Retina (tissue), 1 donor: Measurements from ENCODE around the gene MPO.

Source experiments
- DNase-seq: peaks from one replicate; pipeline ENCODE4 v3.0.0-alpha.2; 2016

Gene MPO

GRCh38 chr17:58306131-58306951 lies 25.6 kb upstream of the MPO start:
- no peak for DNase-seq

- DNase-seq, result no peak
Measured at GRCh38 chr17:58305626-58306025, 24.9 kb upstream of the MPO start.

DNA sequence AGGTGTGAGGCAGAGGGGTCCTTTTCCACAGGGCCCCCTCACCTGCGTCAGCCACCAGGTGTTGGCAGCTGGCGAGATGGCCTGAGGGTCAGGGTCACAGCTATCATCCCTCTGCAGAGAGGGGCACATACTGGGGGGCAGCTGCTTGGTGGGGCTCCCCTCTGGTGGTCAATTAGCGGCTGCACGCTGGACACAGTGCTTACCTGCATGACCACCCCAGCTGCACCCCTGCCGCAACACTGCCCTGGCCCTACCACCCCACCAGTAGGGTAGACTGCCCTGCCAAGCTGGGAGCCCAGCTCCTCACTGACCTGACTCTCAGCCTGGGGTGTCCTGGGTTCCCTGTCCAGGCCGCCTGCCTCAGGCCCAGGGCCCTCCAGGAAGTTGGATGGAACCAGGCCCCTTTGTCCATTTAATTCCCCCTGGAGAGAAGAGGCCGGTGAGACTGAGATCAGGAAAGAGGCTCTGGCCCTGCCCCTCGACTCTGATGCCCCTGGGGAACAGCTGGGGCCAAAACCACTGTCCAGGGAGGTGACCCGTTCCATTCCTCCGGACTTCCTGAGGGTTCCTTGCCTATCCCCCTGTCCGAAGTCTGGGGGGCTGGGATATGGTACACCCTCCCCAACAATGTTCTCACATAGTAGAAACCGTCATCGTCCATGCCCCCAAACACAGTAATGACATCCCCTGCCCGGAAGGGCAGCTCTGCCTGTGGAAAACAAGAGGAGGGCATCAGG lies 24.2 kb upstream of the MPO start:
- DNase-seq, result no peak

DNA sequence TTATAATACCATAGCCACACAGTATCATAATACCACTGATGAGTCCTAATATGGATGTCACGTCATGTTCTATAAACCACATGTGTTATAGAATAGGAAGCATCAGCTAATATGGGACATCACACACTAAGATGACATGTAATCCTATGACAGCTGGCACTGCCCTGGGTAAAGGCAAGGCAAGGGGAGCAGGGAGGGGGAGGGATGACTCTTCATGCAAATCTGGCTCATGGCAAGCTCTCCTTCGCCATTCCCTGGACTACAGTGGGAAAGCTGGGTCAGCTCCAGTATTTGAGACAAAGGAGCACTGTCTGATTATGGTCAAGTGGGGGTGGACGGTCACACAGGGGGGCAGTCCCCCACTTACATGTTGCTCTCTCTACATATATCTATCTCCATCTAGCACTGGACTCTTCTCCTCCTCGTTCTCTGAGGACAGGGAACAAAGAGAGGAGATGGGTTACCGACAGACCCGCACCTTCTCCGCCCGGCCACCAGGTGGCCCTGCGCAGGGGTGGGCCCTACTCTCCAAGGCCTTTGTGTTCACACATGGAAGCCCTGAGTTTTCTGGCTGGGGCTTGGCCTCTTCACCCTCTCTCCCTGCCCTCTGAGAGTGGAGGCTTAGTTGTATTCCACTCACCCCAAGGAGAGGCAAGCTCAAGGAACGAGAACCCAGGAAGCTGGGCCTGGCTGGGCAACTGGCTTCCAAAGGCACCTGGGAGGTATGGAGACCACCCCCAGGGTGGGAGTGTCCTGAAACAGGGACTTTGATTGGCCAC lies 23.4 kb upstream of the MPO start:
- peak; percentile 77 for DNase-seq

DNA sequence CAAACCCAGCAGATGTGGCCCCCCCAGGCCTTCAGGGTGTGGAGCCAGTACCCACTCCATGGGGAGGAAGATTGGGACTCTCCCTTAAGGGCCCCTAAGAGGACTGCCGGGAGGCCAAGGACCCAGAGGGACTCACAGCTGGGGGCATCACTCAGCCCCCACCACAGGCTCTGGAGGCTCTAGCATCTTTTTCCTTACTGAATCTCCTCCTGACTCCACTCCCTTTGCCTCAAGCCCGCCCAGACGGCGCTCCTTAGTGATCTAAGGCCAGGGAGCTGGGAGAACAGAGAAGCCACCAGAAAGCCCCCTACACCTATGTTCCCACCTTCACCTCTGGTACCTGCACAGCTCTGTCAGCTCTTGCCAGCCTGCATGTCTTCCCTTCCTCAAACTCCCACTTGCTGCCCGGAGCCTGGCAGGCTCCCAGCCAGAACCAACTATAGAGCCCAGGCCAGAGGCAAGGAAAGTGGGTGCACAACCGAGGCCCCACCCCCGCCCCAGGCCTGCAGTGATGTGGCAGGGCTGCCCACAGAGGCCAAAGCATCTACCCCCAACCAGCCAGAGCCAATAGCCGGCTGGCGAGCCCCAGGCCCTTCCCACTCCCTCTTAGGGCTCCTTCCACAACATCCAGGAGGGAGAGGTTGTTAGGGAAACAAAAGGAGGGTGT lies 22.3 kb upstream of the MPO start:
- DNase-seq, result no peak

DNA sequence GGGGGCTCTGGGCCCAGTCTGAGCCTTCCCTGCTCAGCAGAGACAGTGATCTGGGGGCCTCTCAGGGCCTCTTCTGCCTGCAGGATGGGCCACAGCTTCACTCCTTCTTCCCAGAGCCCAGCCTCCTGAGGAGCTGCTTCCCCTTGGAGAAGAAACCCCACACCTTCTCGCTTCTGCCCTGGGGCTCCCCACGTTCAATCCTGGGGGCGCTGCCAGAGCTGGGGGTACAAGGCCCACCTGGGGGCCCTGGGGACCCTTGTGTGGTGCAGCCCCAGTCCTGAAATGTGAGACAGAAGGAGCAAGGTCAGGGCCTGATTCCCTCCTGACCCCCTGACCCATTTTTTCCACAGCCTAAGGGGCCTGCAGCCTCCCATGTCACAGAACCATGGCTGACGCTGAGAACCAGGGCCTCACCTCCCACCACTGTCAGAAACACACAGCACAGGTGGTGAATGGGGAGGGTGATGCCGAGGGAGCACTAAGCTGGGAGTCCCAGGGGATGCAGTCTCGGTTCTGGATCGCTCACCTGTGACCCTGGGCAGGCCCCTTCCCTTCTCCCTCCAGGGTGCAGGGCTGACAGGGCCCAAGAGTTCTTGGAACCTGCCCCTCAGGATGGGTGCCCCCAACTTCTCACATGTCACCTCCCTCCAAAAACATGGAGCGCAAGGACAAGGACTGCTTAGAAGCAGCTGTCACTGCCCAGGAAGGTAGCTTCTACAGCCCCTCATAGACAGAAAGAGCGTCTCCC lies 21.6 kb upstream of the MPO start:
- DNase-seq, result no peak

DNA sequence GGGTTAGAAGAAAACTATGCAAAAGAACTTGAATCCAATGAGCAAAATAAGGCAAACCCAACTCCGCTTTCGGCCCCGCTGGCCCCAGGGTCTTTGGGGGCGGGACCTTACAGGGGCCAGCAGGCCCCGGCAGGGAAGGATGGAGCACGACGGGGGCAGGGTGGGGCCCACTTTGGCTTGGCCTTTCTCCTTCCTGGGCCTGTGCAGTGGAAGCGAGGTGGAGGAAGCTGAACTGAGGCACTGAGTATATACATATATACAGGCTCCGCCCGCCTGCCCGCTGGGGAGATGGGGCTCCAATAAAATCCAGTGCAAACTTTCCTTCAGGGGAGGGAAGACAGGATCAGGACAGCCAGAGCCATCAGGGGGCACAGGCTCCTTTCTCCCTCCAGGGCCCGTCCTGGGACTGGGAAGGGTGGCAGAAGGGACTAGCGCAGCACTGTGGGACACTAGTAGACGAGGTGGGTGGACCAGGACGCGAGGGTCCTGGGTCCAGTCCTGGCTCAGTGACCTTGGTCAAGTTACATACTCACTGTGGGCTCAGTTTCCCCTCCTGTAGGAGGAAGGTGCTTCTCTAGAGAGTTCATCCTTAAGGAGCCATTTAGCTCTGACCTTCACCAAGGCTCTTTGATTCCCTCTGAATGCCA lies 20.9 kb upstream of the MPO start:
- DNase-seq, result no peak

DNA sequence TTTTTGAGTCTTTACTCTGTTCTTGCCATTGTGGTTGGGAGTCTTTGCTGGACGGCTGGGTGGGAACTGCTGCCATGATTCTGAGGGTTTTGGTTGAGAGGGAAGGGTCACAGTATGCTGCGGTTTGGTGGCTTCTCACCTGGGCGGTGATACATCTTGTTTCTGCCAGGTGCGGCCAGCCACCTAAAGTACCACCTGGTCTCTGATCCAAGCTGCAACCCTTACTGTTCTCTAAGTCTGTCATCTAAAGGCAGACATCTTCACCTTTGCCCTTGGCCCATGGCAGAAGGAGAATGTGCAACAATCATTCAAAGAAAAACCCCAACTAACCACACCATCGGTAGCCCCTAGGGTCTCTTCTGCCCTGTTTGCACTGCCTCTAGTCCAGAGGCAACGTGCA lies 19.6 kb upstream of the MPO start:
- DNase-seq, result no peak

- no peak for DNase-seq
Measured at GRCh38 chr17:58294034-58294433, 13.3 kb upstream of the MPO start.

- no peak for DNase-seq
Measured at GRCh38 chr17:58291246-58291645, 10.5 kb upstream of the MPO start.

DNA sequence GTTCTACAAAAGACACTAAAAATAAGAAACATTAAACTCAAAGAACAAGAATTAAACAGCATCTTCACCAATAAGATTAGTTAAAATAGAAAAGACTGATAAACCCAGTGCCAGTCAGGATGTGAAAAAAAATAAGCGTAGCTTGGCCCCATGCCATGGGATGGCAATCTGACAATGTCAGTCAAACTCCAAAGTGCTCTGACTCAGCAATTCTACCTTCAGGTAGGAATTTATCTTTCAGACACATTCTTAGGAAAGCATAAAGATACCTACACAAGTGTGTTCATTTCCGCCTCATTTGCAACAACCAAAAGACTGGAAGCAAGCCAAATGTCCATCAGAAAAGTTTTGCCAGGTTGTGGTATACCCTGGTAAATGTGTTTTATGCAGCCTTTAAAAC lies 9.1 kb upstream of the MPO start:
- no peak for DNase-seq

- no peak for DNase-seq
Measured at GRCh38 chr17:58285422-58285810, 4.7 kb upstream of the MPO start.

- no peak for DNase-seq
Measured at GRCh38 chr17:58284613-58285421, 4.1 kb upstream of the MPO start.

- DNase-seq, result no peak
Measured at GRCh38 chr17:58283674-58284612, 3.2 kb upstream of the MPO start.

DNA sequence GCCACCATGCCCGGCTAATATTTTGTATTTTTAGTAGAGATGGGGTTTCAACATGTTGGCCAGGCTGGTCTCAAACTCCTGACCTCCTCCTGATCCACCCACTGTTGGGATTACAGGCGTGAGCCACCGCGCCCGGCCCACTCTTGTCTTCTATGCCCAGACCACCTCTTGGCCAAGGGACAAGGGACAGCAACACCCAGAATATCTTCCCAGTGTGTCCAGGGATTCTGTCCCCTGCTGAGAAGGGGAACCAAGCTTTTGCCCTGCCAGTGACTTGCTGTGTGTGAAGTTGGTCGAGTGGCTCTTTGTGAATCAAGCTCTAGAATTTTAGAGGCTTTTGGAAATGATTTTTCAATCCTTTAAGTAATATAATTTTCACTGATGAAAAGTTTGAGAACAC lies 1.7 kb upstream of the MPO start:
- no peak for DNase-seq

DNA sequence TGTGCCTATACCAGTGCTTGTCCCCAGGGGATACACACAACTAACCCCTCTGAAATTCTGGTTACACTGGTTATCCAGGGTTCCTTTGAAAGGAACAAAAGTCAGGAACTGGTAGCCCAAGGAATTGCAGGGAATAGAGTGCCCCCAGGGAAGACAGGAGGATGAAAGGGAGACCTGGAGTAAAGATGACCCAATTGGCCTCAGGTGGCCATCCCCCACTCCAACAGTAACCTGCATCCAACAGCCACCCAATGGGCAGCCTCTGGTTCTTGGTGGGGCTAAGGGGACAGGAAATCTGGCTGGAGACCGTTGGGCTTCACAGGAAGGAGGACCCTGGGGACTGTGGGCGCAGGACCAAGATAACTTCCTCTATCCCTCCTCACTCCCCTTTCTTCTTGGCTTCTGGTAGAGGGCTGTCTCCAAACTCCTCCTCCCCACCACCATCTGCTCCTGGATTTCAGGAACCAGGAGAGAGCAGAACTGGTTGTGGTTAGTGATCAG lies 826 bp upstream of the MPO start:
- DNase-seq, result no peak

DNA sequence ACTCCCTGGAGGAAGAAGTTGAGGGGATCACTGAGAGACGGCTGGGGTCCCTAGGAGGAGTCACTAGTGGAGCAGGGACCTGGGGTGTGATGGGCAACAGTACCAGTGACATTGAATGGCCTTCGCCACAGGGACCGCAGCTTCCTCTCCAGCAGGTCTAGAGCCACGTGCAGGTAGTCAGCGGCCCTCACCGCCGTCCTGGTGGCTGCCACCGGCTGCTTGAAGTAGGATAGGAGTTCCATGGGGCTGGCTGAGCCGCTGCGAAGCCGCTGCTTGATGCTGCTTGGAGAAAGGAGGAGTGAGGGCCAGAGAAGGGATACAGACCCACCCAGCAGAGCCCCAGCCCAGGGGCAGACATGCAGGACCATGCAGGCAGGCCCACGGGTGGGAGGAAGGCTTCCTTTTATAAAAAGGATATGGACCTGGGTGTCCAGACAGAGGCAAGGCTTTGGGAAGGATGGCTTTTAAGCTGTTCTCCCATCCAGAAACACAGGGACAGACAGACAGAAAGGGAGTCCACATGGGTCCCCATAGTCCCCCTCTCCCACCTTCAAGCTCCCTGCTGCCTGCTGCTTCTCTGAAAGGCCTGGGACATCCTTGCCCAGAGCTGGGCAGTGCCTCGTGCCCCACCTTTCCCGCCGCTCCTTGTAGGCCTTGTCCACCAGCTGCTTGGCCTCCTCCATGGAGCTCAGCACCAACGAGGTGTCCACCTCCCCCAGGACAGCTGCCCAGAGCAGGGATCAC lies 827 bp downstream of the MPO start:
- no peak for DNase-seq

GRCh38 chr17:58279016-58279711 lies 1.6 kb downstream of the MPO start:
- DNase-seq, result peak; percentile 89
